Thoracic aorta (tissue), 2 donors: ENCODE results near the gene DBP. TPM values are rescaled to one million over a fixed set of nuclear protein-coding genes. Genes with fewer than 3 reads are reported as not detected.

Source experiments
- ATAC-seq: fragments of 150-250 bp; one replicate; pipeline ENCODE4 v1.8.0; 2017; ENCODE audit warnings: low read depth; ENCODE audit not compliant: insufficient number of reproducible peaks, low FRiP score
- DNase-seq: peaks from one replicate; pipeline ENCODE4 v3.0.0-alpha.2; 2020; ENCODE audit warnings: low spot score
- H3K27ac ChIP-seq, 2 donors: fragments of 200-600 bp; sonication (generic); 1 replicate in 1 of 2; 2 replicates in 1 of 2; pipeline ENCODE4 v1.5.1; 2016; ENCODE audit warnings: mild to moderate bottlenecking in 2 of 2, moderate library complexity in 2 of 2
- H3K27me3 ChIP-seq: fragments of 200-600 bp; sonication (generic); replicated peaks from 2 replicates; pipeline ENCODE4 v1.6.0; 2016; ENCODE audit warnings: mild to moderate bottlenecking; ENCODE audit not compliant: insufficient read depth
- H3K36me3 ChIP-seq: fragments of 200-600 bp; sonication (generic); one replicate; pipeline ENCODE4 v1.5.1; 2016
- H3K4me1 ChIP-seq, 2 donors: fragments of 200-600 bp; sonication (generic); 1 replicate in 1 of 2; 2 replicates in 1 of 2; pipeline versions ENCODE4 v1.5.1 to v1.6.0; 2016; ENCODE audit warnings: low read depth in 2 of 2, mild to moderate bottlenecking in 1 of 2; ENCODE audit not compliant: control insufficient read depth in 1 of 2
- H3K4me3 ChIP-seq: fragments of 200-600 bp; sonication (generic); 2 replicates; pipeline ENCODE4 v1.5.1; 2016; ENCODE audit warnings: mild to moderate bottlenecking
- H3K9me3 ChIP-seq: fragments of 200-600 bp; sonication (generic); 2 replicates; pipeline ENCODE4 v1.5.1; 2016
- total RNA-seq, 2 donors: library from RNA; depleted of rRNA; stranded (reverse); fragments of >200 nt; gene quantifications; one replicate each; pipeline versions ENCODE4 v1.1.0 to v1.2.3, GENCODE V29; 2016
- TF ChIP-seq, protein P1 (sequence below): fragments of 200-600 bp; sonication (generic); IDR thresholded peaks from one replicate; pipeline ENCODE4 v1.5.1; 2019; ENCODE audit warnings: antibody characterized with exemption

The DBP gene
- total RNA-seq, 2 donors from 2014 or later, result 3.9 to 15.0 TPM

DNA sequence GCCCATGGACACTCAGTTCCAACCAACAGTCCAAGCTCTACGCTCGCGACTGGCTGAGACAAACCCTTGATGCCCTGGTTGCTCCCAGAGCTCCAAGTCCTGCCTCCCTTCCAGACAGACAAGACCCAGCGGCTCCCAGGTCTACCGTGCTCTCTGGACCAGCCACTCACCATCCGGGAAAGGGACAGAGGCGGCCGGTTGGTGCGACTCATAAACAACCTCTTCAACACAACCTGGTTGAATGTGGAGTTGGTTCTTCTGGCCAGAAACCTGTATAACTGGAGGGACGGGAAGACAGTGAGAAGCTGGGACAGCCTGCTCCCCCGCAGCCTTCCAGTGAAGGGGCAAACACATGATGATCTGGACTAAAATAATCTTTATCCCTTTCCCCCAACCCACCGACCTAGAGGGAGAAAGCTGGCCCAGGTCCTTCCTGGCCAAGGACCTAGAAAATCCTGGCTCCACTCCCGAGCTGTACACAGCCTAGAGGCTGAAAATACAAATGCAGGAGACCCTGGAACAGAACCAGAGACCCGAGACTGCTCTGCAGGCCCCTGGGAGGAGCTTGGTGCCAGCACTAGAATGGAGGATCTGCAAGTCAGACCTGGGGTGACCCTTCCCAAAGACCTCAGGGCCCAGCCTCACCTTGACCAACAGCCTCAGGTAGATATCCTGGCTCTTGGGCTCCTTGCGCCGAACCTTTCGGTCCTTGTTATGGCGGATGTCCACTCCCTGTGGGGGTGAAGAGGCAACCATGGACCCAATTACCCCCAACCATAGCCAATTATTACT lies 19.8 kb downstream of the DBP start:
- no peaks in the 10 kb centered on the region for H3K27me3 ChIP-seq
- peaks cover 17 to 34% of the 10 kb centered on the region in 2 donors for H3K4me1 ChIP-seq
- H3K36me3 ChIP-seq, result peaks cover 23% of the 10 kb centered on the region
- no peak overlapping the region for H3K27ac ChIP-seq
- ATAC-seq, result no peak
- no peak for DNase-seq
- TF ChIP-seq, protein P1, sequence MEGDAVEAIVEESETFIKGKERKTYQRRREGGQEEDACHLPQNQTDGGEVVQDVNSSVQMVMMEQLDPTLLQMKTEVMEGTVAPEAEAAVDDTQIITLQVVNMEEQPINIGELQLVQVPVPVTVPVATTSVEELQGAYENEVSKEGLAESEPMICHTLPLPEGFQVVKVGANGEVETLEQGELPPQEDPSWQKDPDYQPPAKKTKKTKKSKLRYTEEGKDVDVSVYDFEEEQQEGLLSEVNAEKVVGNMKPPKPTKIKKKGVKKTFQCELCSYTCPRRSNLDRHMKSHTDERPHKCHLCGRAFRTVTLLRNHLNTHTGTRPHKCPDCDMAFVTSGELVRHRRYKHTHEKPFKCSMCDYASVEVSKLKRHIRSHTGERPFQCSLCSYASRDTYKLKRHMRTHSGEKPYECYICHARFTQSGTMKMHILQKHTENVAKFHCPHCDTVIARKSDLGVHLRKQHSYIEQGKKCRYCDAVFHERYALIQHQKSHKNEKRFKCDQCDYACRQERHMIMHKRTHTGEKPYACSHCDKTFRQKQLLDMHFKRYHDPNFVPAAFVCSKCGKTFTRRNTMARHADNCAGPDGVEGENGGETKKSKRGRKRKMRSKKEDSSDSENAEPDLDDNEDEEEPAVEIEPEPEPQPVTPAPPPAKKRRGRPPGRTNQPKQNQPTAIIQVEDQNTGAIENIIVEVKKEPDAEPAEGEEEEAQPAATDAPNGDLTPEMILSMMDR, result no peak
- H3K4me3 ChIP-seq, result peak overlapping the region; percentile 95
- no peaks in the 10 kb centered on the region for H3K9me3 ChIP-seq

DNA sequence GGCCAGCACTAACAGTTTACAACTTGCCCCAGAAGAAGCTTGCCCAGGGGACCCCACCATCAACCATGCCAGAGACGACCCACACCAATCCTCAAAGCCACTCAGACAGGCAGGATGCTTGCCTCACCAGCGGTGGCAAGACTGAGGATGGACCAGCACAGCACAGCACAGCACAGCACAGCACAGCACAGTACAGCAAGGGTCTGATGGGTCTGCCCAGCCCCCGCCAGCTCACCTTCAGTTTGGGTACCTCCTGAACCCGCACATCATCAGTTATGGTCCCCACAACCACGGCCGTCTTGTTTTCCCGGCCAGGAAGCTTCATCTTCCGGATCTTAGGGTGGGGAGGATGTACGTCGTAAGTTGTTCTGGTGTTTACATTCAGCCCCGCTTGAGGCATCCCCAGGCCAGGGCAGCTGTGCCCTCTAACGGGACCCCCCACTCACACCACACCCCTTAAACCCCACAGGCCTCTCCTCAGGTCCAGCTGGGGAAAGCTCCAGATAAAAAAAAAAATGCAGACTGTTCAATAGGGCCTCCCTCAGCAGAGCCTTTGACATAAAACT lies 20.6 kb downstream of the DBP start:
- H3K9me3 ChIP-seq, result no peaks in the 10 kb centered on the region
- H3K4me3 ChIP-seq, result no peak overlapping the region
- no peak overlapping the region for H3K27ac ChIP-seq
- H3K27me3 ChIP-seq, result no peaks in the 10 kb centered on the region
- TF ChIP-seq, protein P1, result no peak
- peaks cover 23% of the 10 kb centered on the region for H3K36me3 ChIP-seq
- no peak for ATAC-seq
- no peak for DNase-seq
- H3K4me1 ChIP-seq, result peaks cover 17 to 33% of the 10 kb centered on the region in 2 donors

GRCh38 chr19:48616041-48616436 lies 21.1 kb downstream of the DBP start:
- peaks cover 23% of the 10 kb centered on the region for H3K36me3 ChIP-seq
- no peak overlapping the region for H3K4me3 ChIP-seq
- TF ChIP-seq, protein P1, result no peak
- no peaks in the 10 kb centered on the region for H3K9me3 ChIP-seq
- H3K27ac ChIP-seq, result no peak overlapping the region
- no peak for ATAC-seq
- H3K27me3 ChIP-seq, result no peaks in the 10 kb centered on the region
- peaks cover 17 to 33% of the 10 kb centered on the region in 2 donors for H3K4me1 ChIP-seq
- no peak for DNase-seq

- H3K9me3 ChIP-seq, result no peaks in the 10 kb centered on the region
- no peak overlapping the region for H3K27ac ChIP-seq
- no peak for ATAC-seq
- no peaks in the 10 kb centered on the region for H3K27me3 ChIP-seq
- H3K36me3 ChIP-seq, result peaks cover 23% of the 10 kb centered on the region
- no peak overlapping the region for H3K4me3 ChIP-seq
- no peak for DNase-seq
- TF ChIP-seq, protein P1, result no peak
- peaks cover 17 to 31% of the 10 kb centered on the region in 2 donors for H3K4me1 ChIP-seq
Observed at GRCh38 chr19:48615231-48616040, 21.7 kb downstream of the DBP start.
